Adrenal gland (tissue), 5 donors: ENCODE data around the gene CCDC102A.

Experiments used
- CTCF ChIP-seq, 6 experiments: fragments of 450-650 bp in 4 of 6; fragments of 200-600 bp in 2 of 6; sonication (generic) in 1 of 6; IDR thresholded peaks; 1 replicate in 5 of 6; 2 replicates in 1 of 6; pipeline versions ENCODE4 v1.5.1 to v1.8.0; 2016 to 2021; ENCODE audit warnings: antibody characterized with exemption in 6 of 6, mild to moderate bottlenecking in 2 of 6, moderate library complexity in 1 of 6
- POLR2A ChIP-seq, 2 donors: fragments of 450-650 bp; IDR thresholded peaks; one replicate each; pipeline ENCODE4 v1.6.1; 2017; ENCODE audit warnings: antibody characterized with exemption in 2 of 2, mild to moderate bottlenecking in 2 of 2, moderate library complexity in 1 of 2
- donor health status: DM: no; HTN: no; CAD: no.

- TF ChIP-seq POLR2A (IDR thresholded peaks at IDR 0.05) (no peak), CTCF (IDR thresholded peaks at IDR 0.05) (no peak)
Measured at GRCh38 chr16:57571098-57571497, 34.7 kb upstream of the CCDC102A start.
